ENCODE measurements around the gene PLEKHM3. TPM values are rescaled to one million over a fixed set of nuclear protein-coding genes. Genes with fewer than 3 reads are reported as not detected.
A peak's percentile ranks its signal among the peaks of the same experiment; 100 is the strongest.

Gene PLEKHM3
- total and polyA plus RNA-seq, 2 of the 13 experiments (the other 11 are each of a cell fraction or from before 2014, with no cell fraction given), result 4.5 to 4.7 TPM

- TF ChIP-seq, protein P1, sequence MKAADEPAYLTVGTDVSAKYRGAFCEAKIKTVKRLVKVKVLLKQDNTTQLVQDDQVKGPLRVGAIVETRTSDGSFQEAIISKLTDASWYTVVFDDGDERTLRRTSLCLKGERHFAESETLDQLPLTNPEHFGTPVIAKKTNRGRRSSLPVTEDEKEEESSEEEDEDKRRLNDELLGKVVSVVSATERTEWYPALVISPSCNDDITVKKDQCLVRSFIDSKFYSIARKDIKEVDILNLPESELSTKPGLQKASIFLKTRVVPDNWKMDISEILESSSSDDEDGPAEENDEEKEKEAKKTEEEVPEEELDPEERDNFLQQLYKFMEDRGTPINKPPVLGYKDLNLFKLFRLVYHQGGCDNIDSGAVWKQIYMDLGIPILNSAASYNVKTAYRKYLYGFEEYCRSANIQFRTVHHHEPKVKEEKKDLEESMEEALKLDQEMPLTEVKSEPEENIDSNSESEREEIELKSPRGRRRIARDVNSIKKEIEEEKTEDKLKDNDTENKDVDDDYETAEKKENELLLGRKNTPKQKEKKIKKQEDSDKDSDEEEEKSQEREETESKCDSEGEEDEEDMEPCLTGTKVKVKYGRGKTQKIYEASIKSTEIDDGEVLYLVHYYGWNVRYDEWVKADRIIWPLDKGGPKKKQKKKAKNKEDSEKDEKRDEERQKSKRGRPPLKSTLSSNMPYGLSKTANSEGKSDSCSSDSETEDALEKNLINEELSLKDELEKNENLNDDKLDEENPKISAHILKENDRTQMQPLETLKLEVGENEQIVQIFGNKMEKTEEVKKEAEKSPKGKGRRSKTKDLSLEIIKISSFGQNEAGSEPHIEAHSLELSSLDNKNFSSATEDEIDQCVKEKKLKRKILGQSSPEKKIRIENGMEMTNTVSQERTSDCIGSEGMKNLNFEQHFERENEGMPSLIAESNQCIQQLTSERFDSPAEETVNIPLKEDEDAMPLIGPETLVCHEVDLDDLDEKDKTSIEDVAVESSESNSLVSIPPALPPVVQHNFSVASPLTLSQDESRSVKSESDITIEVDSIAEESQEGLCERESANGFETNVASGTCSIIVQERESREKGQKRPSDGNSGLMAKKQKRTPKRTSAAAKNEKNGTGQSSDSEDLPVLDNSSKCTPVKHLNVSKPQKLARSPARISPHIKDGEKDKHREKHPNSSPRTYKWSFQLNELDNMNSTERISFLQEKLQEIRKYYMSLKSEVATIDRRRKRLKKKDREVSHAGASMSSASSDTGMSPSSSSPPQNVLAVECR (CRISPR knock-in tag; IDR thresholded peaks at IDR 0.05; ENCODE audit: borderline replicate concordance), result no peak
- TF ChIP-seq UBTF (CRISPR knock-in tag; IDR thresholded peaks at IDR 0.05), result 0 out of 2 replicates have a peak, but pooled peaks have one; percentile 19
- TF ChIP-seq, protein P2, sequence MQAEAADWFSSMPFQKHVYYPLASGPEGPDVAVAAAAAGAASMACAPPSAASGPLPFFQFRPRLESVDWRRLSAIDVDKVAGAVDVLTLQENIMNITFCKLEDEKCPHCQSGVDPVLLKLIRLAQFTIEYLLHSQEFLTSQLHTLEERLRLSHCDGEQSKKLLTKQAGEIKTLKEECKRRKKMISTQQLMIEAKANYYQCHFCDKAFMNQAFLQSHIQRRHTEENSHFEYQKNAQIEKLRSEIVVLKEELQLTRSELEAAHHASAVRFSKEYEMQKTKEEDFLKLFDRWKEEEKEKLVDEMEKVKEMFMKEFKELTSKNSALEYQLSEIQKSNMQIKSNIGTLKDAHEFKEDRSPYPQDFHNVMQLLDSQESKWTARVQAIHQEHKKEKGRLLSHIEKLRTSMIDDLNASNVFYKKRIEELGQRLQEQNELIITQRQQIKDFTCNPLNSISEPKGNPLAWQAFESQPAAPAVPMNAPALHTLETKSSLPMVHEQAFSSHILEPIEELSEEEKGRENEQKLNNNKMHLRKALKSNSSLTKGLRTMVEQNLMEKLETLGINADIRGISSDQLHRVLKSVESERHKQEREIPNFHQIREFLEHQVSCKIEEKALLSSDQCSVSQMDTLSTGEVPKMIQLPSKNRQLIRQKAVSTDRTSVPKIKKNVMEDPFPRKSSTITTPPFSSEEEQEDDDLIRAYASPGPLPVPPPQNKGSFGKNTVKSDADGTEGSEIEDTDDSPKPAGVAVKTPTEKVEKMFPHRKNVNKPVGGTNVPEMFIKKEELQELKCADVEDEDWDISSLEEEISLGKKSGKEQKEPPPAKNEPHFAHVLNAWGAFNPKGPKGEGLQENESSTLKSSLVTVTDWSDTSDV (CRISPR knock-in tag; IDR thresholded peaks at IDR 0.05), result no peak
- no peak for TF ChIP-seq ZNF354B (CRISPR knock-in tag; IDR thresholded peaks at IDR 0.05)
- no peak for TF ChIP-seq ZNF333 (CRISPR knock-in tag; IDR thresholded peaks at IDR 0.05; ENCODE audit: borderline replicate concordance)
- 0 out of 2 replicates have a peak, but pooled peaks have one; percentile 54 for TF ChIP-seq ZNF619 (CRISPR knock-in tag; IDR thresholded peaks at IDR 0.05)
- peak; percentile 55; the same call in 1 of the 2 replicates for TF ChIP-seq SOX5 (CRISPR knock-in tag; IDR thresholded peaks at IDR 0.05; ENCODE audit: borderline replicate concordance)
- TF ChIP-seq ZBTB20 (CRISPR knock-in tag; IDR thresholded peaks at IDR 0.05; ENCODE audit: borderline replicate concordance, low read depth), result no peak
- no peak for TF ChIP-seq ZNF83 (CRISPR knock-in tag; IDR thresholded peaks at IDR 0.05; ENCODE audit: borderline replicate concordance)
- TF ChIP-seq LCORL (IDR thresholded peaks at IDR 0.05), result no peak
- no peak for TF ChIP-seq LCORL (CRISPR knock-in tag; IDR thresholded peaks at IDR 0.05)
- TF ChIP-seq ZIK1 (CRISPR knock-in tag; IDR thresholded peaks at IDR 0.05; ENCODE audit: borderline replicate concordance, low read depth), result no peak
- no peak for TF ChIP-seq GABPA (IDR thresholded peaks at IDR 0.05; ENCODE audit: low read depth, low read length)
- TF ChIP-seq GABPA (CRISPR knock-in tag; IDR thresholded peaks at IDR 0.05; ENCODE audit: low read depth), result peak; percentile 21; the same call in 1 of the 2 replicates
- no peak for TF ChIP-seq TCF7L2 (IDR thresholded peaks at IDR 0.05; ENCODE audit: low read depth, low read length)
- 0 out of 2 replicates have a peak, but pooled peaks have one; percentile 19 for TF ChIP-seq KMT2B (CRISPR knock-in tag; IDR thresholded peaks at IDR 0.05)
- 0 out of 2 replicates have a peak, but pooled peaks have one; percentile 39 for TF ChIP-seq ZNF614 (CRISPR knock-in tag; IDR thresholded peaks at IDR 0.05; ENCODE audit: borderline replicate concordance)
- peak; percentile 26; the same call in 1 of the 2 replicates for TF ChIP-seq TAF1 (CRISPR knock-in tag; IDR thresholded peaks at IDR 0.05)
- no peak for TF ChIP-seq HIVEP1 (CRISPR knock-in tag; IDR thresholded peaks at IDR 0.05)
- 0 out of 2 replicates have a peak, but pooled peaks have one; percentile 26 for TF ChIP-seq AHR (CRISPR knock-in tag; IDR thresholded peaks at IDR 0.05)
- TF ChIP-seq ZFAT (CRISPR knock-in tag; conservative IDR thresholded peaks at IDR 0.05), result no peak
- TF ChIP-seq, protein P3, sequence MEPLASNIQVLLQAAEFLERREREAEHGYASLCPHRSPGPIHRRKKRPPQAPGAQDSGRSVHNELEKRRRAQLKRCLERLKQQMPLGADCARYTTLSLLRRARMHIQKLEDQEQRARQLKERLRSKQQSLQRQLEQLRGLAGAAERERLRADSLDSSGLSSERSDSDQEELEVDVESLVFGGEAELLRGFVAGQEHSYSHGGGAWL (CRISPR knock-in tag; IDR thresholded peaks at IDR 0.05), result no peak
Observed at GRCh38 chr2:207792244-207792785, 233.0 kb downstream of the PLEKHM3 start (continued).

All from HepG2 (cell line).